Mucosa of descending colon (tissue), 3 donors: ENCODE measurements around the gene FHIT. TPM values are rescaled to one million over a fixed set of nuclear protein-coding genes. Genes with fewer than 3 reads are reported as not detected.

ENCODE experiments used
- ATAC-seq: fragments of 200-7000 bp; cut with Tn5 transposase; one replicate; pipeline ENCODE4 v1.9.1; 2020; ENCODE audit warnings: mild to moderate bottlenecking, moderate library complexity
- DNase-seq, 3 donors: peaks; one replicate each; pipeline ENCODE4 v3.0.0-alpha.2; 2020
- H3K36me3 ChIP-seq: fragments of 200-600 bp; one replicate; pipeline ENCODE4 v1.8.0; 2021; ENCODE audit warnings: low read depth, mild to moderate bottlenecking
- H3K4me1 ChIP-seq: fragments of 200-600 bp; one replicate; pipeline ENCODE4 v1.8.0; 2021; ENCODE audit warnings: low read depth, mild to moderate bottlenecking
- H3K4me3 ChIP-seq: fragments of 200-600 bp; one replicate; pipeline ENCODE4 v1.8.0; 2021; ENCODE audit warnings: mild to moderate bottlenecking
- H3K9me3 ChIP-seq: fragments of 200-600 bp; one replicate; pipeline ENCODE4 v1.8.0; 2021; ENCODE audit warnings: mild to moderate bottlenecking
- intact Hi-C, 2 donors: fragments of 100-400 bp; cut with DNase I in 1 of 2; cut with micrococcal nuclease in 1 of 2; formaldehyde crosslinking; loops; one replicate each; pipeline versions ENCODE4 v1.11.0 to v1.11.1; 2022; cut with DNase I, micrococcal nuclease
- total RNA-seq, 3 donors: library from RNA; stranded (reverse); fragmentation: NEBNext Ultra II Directional in 2 of 3; extraction: Animal tissue kit (Norgen Biotek cat#: 25700) in 2 of 3; gene quantifications; one replicate each; pipeline versions ENCODE4 v1.2.1 to v1.2.4, GENCODE V29; 2021 to 2023
- TF ChIP-seq, protein P1 (sequence below): fragments of 200-600 bp; IDR thresholded peaks from one replicate; pipeline ENCODE4 v1.8.0; 2022; ENCODE audit warnings: antibody characterized with exemption, mild to moderate bottlenecking
- donor health status: DM: no; HTN: no; CAD: no; lungs with moderate emphysema.
- donor health status: DM: no; HTN: no; CAD: no.
- donor health status: DM: no; HTN: yes; CAD: no.

Gene FHIT
- total RNA-seq, 3 donors from 2014 or later = 8.9 to 20.7 (median 18.6) TPM

- no peaks in the 10 kb centered on the region for H3K36me3 ChIP-seq
- no peak overlapping the region for H3K4me3 ChIP-seq
- intact Hi-C loops = no loop called here
- TF ChIP-seq, protein P1, sequence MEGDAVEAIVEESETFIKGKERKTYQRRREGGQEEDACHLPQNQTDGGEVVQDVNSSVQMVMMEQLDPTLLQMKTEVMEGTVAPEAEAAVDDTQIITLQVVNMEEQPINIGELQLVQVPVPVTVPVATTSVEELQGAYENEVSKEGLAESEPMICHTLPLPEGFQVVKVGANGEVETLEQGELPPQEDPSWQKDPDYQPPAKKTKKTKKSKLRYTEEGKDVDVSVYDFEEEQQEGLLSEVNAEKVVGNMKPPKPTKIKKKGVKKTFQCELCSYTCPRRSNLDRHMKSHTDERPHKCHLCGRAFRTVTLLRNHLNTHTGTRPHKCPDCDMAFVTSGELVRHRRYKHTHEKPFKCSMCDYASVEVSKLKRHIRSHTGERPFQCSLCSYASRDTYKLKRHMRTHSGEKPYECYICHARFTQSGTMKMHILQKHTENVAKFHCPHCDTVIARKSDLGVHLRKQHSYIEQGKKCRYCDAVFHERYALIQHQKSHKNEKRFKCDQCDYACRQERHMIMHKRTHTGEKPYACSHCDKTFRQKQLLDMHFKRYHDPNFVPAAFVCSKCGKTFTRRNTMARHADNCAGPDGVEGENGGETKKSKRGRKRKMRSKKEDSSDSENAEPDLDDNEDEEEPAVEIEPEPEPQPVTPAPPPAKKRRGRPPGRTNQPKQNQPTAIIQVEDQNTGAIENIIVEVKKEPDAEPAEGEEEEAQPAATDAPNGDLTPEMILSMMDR = no peak
- no peaks in the 10 kb centered on the region for H3K9me3 ChIP-seq
- ATAC-seq (no peak), DNase-seq (no peak)
- no peaks in the 10 kb centered on the region for H3K4me1 ChIP-seq
These were observed 1114.7 kb downstream of the FHIT start for GRCh38 chr3:60136601-60137000.

DNA sequence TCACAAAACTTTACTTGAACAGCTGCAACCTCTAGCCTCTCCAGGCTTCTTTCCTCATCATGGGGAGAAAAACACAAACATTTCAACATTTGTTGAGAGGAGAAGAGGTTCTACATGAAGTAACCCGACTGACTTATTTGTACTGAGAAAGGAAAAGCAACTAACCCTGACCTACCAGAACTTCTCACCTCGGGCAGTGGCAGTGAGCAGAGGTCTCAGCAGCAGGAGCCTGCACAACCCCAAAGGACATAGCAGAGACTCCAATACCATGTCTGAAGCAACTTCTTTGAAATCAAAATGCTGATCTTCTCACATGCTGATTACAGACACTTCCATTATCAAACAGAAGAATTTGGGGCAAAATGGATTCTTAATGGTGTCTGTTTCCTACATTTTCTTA is 1115.8 kb downstream of the FHIT start:
- TF ChIP-seq, protein P1 = no peak

DNA sequence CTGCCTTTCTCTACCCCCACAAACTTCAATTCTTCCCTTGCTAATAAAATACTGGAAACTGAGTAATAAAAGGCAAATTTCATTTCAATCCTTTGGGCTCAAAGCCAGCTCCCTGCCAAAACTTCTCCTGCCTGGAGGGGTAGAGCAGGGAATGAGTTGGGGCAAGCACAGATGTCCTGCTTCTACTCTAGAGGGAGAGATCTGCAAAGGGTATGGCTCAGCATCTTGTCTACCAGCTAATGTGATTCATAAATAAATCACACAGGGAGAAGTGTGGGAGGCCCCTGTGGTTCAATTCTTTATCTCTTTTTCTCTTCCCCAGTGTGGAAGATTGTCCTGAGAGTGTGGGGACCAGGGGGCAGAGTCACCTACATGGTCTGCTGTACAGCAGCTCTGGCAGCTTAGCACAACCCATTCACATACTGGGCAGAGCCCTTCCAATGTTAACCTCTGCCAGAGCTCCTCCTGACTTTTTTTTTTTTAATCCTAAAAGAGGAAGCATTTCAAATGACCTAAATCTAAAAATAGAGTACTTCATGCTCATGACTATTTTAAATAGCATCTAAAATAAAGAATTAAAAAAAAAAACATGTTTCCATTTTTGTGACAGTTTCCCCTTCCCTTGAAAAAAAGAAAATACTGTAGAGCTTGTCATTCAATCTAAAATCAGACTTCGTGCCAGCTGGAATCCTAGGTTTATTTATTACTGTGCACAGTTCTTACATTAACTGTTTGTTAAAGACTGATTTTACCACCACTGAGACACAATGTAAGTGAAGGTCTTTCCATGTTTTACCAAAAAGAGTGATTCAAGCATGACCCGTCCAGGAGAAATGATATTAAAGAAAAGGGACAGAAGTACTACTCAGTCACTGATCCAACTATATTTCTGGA is 1117.7 kb downstream of the FHIT start:
- no peak for DNase-seq
- no peak for ATAC-seq
- TF ChIP-seq, protein P1 = no peak

More for the DNA sequence above, 1115.8 kb downstream of the FHIT start:
- no peaks in the 10 kb centered on the region for H3K4me1 ChIP-seq
- DNase-seq (no peak), ATAC-seq (no peak)
- no peaks in the 10 kb centered on the region for H3K36me3 ChIP-seq
- H3K9me3 ChIP-seq = no peaks in the 10 kb centered on the region
- H3K4me3 ChIP-seq = no peak overlapping the region
- intact Hi-C loops = no loop called here

DNA sequence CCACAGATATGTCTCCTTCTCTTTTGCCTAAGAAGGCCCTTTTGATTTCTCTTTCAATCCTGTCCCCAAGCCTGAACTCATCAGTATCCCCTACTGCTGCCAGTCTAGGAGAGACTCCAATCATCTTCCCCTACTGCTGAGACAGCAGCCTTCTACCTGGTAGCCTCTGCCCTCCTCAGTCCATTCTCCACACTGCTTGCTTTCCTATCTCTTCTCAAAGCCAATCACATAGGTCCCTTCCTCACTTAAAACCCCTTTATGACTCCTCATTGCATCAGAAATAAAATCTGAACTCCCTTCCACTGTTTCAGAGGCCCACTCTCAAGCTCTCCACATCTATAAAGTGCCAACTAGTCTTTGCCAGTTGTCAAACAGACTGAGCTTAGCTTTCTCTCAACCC is 1119.6 kb downstream of the FHIT start:
- no peaks in the 10 kb centered on the region for H3K9me3 ChIP-seq
- H3K36me3 ChIP-seq = no peaks in the 10 kb centered on the region
- TF ChIP-seq, protein P1 = no peak
- intact Hi-C loops = no loop called here
- no peak overlapping the region for H3K4me3 ChIP-seq
- ATAC-seq = no peak
- no peaks in the 10 kb centered on the region for H3K4me1 ChIP-seq
- DNase-seq = no peak

More for the DNA sequence above, 1117.7 kb downstream of the FHIT start:
- no peaks in the 10 kb centered on the region for H3K36me3 ChIP-seq
- no peak overlapping the region for H3K4me3 ChIP-seq
- H3K4me1 ChIP-seq = no peaks in the 10 kb centered on the region
- intact Hi-C loops = no loop called here
- H3K9me3 ChIP-seq = no peaks in the 10 kb centered on the region

DNA sequence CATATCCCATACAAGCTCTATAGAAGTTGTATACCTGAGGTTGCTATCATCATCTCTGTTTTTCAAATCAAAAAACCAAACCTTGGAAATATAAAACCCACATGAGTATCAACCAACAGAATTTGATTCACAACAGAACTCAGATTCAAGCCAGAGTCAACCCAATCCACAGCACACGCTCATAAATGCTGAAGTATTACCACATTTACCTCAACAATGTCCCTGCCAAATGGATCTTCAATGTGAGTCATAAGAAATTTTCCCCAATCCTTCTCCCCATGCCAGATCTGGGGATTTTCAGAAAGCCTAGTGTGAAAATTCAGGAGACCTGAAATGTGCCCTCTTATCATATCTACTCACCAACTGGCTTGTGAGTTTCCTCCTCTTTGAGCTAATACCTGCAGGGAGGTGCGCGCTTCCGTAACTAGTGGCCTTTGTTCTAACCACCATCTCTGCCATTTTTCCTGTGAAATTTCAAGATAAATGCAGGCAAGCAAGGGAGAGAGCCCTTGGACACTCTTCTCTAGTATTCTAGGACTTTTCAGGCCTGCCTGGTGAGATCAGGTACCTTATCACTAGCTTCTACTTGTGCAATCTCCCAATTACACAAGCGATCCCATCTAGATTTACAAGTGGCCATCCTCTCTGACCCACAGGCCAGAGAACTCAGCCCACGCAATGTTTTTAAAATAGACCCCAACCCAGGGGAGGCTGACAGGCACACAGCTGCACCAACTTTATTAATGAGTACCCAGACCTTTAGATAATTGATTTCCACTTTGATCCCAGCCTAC is 1124.5 kb downstream of the FHIT start:
- no peaks in the 10 kb centered on the region for H3K9me3 ChIP-seq

More for the DNA sequence above, 1124.5 kb downstream of the FHIT start:
- H3K36me3 ChIP-seq = no peaks in the 10 kb centered on the region
- intact Hi-C loops = no loop called here
- DNase-seq = no peak
- no peak overlapping the region for H3K4me3 ChIP-seq
- no peaks in the 10 kb centered on the region for H3K4me1 ChIP-seq
- no peak for ATAC-seq
- TF ChIP-seq, protein P1 = no peak
